ENCODE measurements around the gene TFAP2C. TPM values are rescaled to one million over a fixed set of nuclear protein-coding genes. Genes with fewer than 3 reads are reported as not detected.

The TFAP2C gene
- total RNA-seq, 2 experiments from 2014 or later, result not detected

DNA sequence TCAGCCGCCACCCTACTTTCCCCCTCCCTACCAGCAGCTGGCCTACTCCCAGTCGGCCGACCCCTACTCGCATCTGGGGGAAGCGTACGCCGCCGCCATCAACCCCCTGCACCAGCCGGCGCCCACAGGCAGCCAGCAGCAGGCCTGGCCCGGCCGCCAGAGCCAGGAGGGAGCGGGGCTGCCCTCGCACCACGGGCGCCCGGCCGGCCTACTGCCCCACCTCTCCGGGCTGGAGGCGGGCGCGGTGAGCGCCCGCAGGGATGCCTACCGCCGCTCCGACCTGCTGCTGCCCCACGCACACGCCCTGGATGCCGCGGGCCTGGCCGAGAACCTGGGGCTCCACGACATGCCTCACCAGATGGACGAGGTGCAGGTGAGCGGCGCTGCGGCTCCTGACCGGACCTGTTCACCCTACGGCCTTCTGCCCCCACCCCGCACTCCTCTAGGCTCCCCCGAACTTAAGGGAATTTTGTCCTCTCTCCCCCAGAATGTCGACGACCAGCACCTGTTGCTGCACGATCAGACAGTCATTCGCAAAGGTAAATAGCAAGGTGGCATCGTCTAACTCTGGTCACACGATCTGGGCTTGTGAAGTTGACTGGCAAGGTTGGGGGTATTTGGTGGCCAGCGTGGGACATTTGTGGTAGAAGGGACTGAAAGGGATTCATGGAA lies 2.3 kb downstream of the TFAP2C start:
- no peak overlapping the region for H3K4me3 Mint-ChIP-seq
- no peaks in the 10 kb centered on the region for H3K36me3 Mint-ChIP-seq (ENCODE audit: low read depth)
- DNase-seq, result no peak
- peaks cover 12% of the 10 kb centered on the region for H3K4me1 Mint-ChIP-seq (ENCODE audit: low read depth)
- intact Hi-C loops (cut with micrococcal nuclease), result loop anchor here (5.0 kb wide), 1 partner anchor 296 kb away; no protein-coding TSS in a partner anchor
- no peak overlapping the region for H3K27ac Mint-ChIP-seq
- CTCF ChIA-PET, result no interaction called here
- no peaks in the 10 kb centered on the region for H3K9me3 Mint-ChIP-seq
- H3K27me3 Mint-ChIP-seq, result peaks cover 63% of the 10 kb centered on the region
- ATAC-seq, result no peak
- TF ChIP-seq, protein P1, sequence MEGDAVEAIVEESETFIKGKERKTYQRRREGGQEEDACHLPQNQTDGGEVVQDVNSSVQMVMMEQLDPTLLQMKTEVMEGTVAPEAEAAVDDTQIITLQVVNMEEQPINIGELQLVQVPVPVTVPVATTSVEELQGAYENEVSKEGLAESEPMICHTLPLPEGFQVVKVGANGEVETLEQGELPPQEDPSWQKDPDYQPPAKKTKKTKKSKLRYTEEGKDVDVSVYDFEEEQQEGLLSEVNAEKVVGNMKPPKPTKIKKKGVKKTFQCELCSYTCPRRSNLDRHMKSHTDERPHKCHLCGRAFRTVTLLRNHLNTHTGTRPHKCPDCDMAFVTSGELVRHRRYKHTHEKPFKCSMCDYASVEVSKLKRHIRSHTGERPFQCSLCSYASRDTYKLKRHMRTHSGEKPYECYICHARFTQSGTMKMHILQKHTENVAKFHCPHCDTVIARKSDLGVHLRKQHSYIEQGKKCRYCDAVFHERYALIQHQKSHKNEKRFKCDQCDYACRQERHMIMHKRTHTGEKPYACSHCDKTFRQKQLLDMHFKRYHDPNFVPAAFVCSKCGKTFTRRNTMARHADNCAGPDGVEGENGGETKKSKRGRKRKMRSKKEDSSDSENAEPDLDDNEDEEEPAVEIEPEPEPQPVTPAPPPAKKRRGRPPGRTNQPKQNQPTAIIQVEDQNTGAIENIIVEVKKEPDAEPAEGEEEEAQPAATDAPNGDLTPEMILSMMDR (IDR thresholded peaks at IDR 0.05), result no peak
- POLR2A ChIA-PET, result interaction anchor here (0.6 to 1.0 kb wide), 2 partner anchors 10 to 469 kb away, joined by 3 read pairs; no protein-coding TSS in a partner anchor

DNA sequence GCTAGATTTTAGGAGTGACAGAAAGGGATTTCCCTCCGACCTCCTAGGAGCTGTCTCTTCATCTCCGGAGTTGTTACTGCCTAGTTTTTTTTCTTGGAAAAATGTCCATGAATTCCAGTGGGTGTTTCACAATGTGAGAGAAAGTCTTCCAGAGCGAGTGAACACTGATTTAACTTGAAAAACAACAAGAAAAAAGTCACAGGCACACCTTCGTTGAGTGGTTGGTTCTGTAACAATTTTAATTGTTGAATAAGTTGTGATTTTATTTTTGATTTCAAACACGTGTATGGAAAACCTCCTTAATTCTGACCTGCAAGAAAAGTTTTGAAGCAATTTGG lies 2.9 kb downstream of the TFAP2C start:
- ChIA-PET POLR2A (interaction anchor here (0.6 to 1.0 kb wide), 2 partner anchors 9 to 468 kb away, joined by 3 read pairs; no protein-coding TSS in a partner anchor), CTCF (no interaction called here)
- intact Hi-C loops (cut with micrococcal nuclease), result loop anchor here (5.0 kb wide), 1 partner anchor 295 kb away; no protein-coding TSS in a partner anchor
- peaks cover 58% of the 10 kb centered on the region for H3K27me3 Mint-ChIP-seq
- DNase-seq (no peak), ATAC-seq (no peak)
- no peak overlapping the region for H3K4me3 Mint-ChIP-seq
- H3K9me3 Mint-ChIP-seq, result no peaks in the 10 kb centered on the region
- H3K4me1 Mint-ChIP-seq (ENCODE audit: low read depth), result peaks cover 12% of the 10 kb centered on the region
- no peaks in the 10 kb centered on the region for H3K36me3 Mint-ChIP-seq (ENCODE audit: low read depth)
- TF ChIP-seq, protein P1 (IDR thresholded peaks at IDR 0.05), result no peak
- H3K27ac Mint-ChIP-seq, result no peak overlapping the region

DNA sequence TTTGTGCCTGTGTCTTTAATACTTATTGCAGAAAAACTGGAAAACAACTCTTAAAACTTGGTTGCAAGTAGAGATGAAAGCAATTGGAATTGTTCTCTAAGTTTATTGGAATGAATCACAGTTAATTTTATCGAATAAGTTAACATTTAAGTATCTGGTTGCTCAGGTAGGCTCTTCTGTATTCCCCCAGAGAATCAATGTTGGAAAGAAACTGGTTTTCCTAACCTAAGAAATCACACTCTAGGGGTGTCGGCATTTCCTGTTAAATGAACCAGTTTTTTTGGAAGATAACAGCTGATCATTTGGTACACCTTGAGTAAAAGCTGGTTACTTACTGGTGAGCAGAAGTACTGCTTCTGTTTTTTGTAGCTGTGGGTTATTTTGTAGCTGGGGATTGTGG lies 5.2 kb downstream of the TFAP2C start:
- no peaks in the 10 kb centered on the region for H3K36me3 Mint-ChIP-seq (ENCODE audit: low read depth)
- intact Hi-C loops (cut with micrococcal nuclease), result loop anchor here (5.0 kb wide), 1 partner anchor 293 kb away; no protein-coding TSS in a partner anchor
- no peak overlapping the region for H3K27ac Mint-ChIP-seq
- ChIA-PET CTCF (no interaction called here), POLR2A (no interaction called here)
- DNase-seq, result no peak
- no peaks in the 10 kb centered on the region for H3K9me3 Mint-ChIP-seq
- no peak overlapping the region for H3K4me3 Mint-ChIP-seq
- H3K4me1 Mint-ChIP-seq (ENCODE audit: low read depth), result peaks cover 3% of the 10 kb centered on the region
- no peak for ATAC-seq
- H3K27me3 Mint-ChIP-seq, result peaks cover 44% of the 10 kb centered on the region
- TF ChIP-seq, protein P1 (IDR thresholded peaks at IDR 0.05), result no peak

DNA sequence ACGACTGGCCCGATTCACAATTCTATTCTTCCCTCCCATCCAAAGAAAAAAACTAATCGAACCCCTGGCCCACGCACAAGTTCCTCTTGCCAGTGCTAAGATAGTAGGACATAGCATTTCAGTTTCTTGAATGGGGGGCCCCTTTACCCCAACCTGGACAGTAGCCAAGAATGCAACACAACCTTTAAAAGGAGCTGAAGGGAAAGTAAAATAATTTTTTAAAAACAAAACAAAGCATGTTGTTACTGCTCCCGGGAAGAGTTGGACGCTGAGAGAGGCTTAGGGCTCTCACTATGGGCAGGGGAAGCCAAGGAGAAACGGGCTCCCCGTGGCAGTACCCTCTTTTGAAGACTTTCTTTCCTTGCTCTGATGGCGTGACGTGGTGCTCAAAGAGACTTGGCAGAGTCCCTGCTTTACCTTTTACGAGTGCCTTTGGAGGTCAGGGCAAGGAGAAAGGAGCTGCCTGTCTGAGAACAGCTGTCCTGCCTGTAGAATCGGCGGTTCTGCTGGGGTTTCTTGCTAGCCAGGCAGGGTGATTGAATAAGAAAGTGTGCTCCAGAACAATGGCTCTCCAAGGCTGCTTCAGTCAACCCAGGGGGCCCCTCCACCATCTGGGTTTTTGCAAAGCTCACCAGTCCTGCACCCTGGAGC lies 5.8 kb downstream of the TFAP2C start:
- ChIA-PET POLR2A (no interaction called here), CTCF (interaction anchor here (1.5 kb wide), 1 partner anchor 85 kb away, joined by 3 read pairs; no protein-coding TSS in a partner anchor)
- TF ChIP-seq, protein P1 (IDR thresholded peaks at IDR 0.05), result no peak
- Mint-ChIP-seq H3K4me1 (ENCODE audit: low read depth) (peaks cover 1% of the 10 kb centered on the region), H3K36me3 (ENCODE audit: low read depth) (no peaks in the 10 kb centered on the region), H3K27me3 (peaks cover 38% of the 10 kb centered on the region), H3K27ac (no peak overlapping the region), H3K9me3 (no peaks in the 10 kb centered on the region), H3K4me3 (no peak overlapping the region)
- intact Hi-C loops (cut with micrococcal nuclease), result loop anchor here (5.0 kb wide), 1 partner anchor 292 kb away; no protein-coding TSS in a partner anchor
- no peak for ATAC-seq
- no peak for DNase-seq

DNA sequence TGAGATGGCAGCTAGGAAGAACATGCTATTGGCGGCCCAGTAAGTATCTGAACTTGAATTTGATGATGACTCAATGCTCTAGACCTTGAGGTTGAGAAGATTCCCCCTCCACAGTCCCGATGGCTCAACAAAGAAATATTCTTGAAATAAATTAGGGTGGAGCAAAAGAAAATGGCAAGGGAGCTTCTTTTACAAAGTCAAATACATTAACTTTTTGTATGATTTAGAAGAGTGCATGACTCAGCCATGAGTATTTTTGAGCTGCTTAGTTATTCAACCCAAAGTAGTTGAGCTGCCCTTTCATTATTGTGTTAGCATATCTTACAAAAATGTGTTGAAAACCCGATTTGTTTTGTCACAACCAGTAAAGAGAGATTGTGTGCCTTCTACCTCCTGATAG lies 7.6 kb downstream of the TFAP2C start:
- H3K4me1 Mint-ChIP-seq (ENCODE audit: low read depth), result no peaks in the 10 kb centered on the region
- intact Hi-C loops (cut with micrococcal nuclease), result no loop called here
- H3K27ac Mint-ChIP-seq, result no peak overlapping the region
- H3K4me3 Mint-ChIP-seq, result no peak overlapping the region
- no peak for ATAC-seq
- no peaks in the 10 kb centered on the region for H3K36me3 Mint-ChIP-seq (ENCODE audit: low read depth)
- ChIA-PET CTCF (interaction anchor here (1.5 kb wide), 1 partner anchor 86 kb away, joined by 3 read pairs; no protein-coding TSS in a partner anchor), POLR2A (no interaction called here)
- TF ChIP-seq, protein P1 (IDR thresholded peaks at IDR 0.05), result no peak
- H3K27me3 Mint-ChIP-seq, result peaks cover 34% of the 10 kb centered on the region
- no peak for DNase-seq
- H3K9me3 Mint-ChIP-seq, result no peaks in the 10 kb centered on the region
